Inferior parietal cortex (tissue), 1 donor: ENCODE data around the gene SLC25A21.

Experiments used
- DNase-seq: peaks from one replicate; pipeline ENCODE4 v3.0.0-alpha.2; 2016; ENCODE audit errors: extremely low spot score

SLC25A21 gene

DNA sequence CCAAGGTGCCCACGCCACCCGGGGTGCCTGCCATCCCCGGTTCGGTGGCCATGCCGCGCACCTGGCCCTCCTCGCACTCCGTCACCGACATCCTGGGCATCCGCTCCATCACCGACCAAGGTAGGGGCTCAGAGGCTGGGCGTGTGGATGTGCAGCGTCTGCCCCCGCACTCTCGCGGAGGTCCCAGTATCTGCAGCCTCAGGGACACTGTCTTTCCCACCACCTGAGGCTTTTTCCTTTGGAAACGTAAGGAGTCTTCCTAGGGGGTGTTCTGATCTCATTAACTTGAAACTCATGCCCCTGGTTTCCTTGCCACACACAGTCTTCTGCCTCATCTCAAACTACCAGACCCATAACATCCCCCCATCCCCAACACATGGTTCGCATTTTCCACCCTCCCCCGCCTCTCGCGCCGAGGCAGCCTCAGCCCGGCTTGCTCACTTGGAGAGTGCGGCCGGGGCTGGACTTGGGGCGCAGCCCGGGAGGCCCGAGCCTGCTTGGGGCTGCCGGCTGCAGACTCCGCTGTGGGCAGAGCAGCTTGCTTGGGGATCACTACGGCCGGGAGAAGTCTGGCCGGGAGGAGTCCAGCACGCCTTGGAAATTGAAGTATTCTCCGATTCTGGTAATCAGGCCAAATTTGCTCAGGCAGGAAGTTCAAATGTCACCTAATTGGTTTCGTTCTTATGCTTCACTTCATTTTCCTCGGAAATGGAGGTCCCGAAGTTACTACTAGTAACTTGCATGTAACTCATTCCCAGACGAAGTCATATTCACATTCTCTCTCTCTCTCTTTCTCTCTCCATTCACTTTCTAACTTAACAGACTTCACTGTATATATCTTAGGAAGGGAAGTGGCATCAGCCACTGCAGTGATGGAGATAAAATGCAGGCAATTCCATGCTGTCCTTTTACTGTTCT is 508.7 kb downstream of the SLC25A21 start:
- DNase-seq = no peak

DNA sequence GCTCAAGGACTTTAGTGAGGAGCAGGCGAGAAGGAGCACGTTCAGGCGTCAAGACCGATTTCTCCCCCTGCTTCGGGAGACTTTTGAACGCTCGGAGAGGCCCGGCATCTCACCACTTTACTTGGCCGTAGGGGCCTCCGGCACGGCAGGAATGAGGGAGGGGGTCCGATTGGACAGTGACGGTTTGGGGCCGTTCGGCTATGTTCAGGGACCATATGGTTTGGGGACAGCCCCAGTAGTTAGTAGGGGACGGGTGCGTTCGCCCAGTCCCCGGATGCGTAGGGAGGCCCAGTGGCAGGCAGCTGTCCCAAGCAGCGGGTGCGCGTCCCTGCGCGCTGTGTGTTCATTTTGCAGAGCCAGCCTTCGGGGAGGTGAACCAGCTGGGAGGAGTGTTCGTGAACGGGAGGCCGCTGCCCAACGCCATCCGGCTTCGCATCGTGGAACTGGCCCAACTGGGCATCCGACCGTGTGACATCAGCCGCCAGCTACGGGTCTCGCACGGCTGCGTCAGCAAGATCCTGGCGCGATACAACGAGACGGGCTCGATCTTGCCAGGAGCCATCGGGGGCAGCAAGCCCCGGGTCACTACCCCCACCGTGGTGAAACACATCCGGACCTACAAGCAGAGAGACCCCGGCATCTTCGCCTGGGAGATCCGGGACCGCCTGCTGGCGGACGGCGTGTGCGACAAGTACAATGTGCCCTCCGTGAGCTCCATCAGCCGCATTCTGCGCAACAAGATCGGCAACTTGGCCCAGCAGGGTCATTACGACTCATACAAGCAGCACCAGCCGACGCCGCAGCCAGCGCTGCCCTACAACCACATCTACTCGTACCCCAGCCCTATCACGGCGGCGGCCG is 509.6 kb downstream of the SLC25A21 start:
- no peak for DNase-seq

DNA sequence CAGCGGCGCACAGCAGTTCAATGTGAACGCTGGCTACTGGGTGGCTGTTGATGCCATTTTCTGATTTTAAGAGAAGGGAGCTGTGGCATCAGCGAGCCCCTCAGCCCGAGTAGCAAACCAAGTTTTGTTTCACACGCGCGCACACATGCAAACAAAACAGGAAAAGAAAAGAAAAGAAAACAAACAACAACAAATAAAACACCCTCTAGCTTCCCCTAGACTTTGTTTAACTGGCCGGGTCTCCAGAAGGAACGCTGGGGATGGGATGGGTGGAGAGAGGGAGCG is 510.2 kb downstream of the SLC25A21 start:
- DNase-seq = no peak

DNA sequence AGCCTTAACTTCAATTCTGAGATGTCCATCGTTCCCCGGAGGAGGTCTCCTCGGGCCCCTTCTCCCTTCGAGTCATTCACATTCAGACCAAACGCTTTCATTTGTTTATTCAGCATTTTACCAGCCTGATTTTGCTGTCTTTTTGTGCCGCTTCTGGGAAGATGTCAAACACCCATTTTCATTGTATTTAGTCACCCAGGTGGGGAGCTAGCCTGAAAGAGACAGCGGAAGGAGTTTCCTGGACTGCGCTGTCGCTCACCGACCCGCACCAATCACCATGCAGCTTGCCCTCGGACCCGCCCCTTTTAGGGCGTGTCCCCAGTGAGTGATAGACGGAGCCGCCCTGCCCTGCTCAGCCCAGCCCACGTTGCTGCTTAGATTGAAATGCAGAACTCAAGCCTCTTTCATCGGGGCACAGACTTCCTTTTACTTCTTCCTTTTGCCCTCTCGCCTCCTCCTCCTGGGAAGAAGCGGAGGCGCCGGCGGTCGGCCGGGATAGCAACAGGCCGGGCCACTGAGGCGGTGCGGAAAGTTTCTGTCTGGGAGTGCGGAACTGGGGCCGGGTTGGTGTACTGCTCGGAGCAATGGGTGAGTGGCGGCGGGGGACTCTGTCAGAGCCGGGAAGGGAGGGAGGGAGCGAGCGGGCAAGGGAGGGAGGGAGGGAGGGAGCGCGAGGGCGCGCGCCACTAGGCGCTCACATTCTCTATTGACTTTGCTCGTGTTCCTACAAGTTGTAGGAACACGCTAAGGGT is 510.7 kb downstream of the SLC25A21 start, which contains the start of gene PAX9:
Gene PAX9 (plus strand): TSS at position 355 of the 752 bp plus-strand sequence. CDS start 230 bp downstream, at position 585.
- DNase-seq = peak; percentile 23

DNA sequence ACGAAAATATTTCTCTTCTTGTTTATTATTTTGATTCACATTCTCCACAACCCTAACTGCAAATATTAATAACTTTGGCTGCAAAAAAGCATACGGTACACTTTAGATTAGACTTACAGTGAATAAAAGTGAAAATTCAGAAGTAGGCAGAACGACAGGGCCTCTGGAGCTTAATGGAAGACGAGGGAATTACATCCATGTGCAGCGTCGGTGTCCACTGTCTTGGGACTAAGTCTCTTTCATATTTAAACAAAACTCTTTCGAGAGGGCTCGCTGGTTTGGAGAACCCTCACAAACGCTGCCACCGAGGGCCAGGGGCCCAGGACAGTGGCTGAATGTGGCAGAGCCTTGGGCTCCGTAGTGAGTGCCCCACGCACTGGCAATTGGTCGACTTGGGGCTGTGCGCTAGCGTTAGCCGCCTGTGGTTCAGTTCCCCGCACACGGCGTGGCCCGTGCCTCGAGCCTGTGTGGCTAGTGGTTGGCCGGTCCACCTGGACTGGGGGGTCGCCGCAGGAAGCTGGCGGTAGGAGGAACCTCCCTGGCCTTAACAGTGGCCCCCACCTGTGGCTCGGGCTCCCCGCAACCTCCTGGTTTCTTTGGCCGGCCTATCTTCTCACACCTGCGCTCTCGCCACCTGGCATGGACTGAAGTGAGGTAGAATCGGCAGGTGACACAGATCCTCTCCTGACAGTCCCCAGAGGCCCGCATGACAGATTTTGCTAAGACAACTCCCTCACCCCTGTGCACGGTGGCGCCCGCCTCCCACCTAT is 511.5 kb downstream of the SLC25A21 start:
- DNase-seq = no peak

DNA sequence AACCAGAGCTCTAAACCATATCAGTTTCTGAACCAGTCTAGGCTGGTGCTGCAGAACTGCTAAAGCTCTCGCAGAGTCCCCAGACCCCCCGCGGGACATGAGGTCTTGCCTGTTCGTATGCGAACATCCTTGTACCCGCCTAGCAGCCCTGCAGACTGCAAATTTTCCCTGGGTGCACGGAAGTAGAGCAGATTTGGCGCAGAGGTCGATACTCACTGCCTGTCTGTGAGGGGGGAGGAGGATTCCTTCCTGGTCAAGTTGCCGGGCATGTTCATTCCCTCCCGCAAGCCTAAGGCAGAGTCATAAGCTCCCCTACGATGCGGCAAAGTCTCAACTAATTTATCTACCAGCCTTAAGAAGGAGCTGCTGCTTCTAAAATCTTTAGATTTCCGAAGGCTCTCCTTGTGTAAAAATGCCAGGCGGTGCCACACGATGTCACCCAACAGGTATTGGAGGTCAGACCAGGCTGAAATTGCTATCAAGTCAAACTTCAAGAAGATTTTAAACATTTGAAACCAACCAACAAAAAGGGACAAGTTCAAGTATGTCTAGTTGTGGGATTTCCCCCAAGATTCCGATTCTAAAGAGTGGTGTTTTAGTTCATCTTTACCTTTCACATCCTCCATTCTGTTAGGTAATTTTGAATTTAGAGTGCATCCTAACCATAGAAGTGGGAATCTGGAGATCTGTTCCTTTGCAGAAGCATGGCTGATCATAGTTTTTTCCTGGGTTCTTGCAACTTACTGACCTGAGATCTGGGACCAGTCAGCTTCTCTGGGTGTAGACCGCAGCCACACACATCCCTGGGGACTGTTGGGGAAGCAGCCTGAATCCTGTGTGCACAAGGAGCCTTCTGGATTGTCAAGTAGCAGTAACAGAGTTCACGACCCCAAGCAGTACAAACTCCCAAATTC is 512.3 kb downstream of the SLC25A21 start:
- no peak for DNase-seq

DNA sequence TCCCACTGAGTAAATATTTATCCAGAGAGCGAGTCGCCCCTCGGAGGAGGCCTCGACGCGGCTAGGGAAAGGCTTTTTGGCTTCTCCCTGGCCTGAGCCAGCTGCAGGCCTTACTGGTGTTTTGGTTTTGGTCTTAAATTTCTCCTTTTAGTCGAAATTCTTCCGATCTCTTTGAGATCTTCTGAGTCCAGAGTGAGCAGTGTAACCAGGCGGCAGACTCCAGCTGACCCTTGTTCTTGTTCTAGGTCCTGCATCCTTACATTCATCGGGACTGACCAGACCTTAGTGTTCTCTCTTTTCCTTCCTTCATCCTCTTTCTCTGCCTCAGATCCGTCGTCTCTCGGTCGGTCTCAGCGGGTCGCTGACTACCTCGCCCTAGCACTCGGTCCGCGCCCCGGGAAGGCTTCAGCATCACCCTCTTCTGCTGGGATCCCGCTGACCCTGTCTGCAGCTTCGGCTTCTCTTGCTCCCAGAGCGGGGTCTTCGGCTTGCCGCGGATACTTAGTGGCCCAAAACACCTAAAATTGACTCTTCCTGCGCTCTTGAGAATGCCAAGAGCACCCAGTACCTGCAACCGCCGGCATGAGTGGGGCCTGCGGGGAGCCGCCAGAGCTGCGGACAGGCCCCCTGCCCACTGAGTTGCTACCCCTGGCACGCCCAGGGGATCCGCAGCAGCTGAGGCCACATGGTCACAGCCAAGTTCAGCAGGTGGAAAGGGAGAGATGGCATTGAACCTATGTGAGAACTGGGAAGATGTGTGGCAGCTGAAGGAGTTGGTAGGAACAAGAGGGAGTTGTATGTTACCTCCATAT is 513.2 kb downstream of the SLC25A21 start:
- no peak for DNase-seq

DNA sequence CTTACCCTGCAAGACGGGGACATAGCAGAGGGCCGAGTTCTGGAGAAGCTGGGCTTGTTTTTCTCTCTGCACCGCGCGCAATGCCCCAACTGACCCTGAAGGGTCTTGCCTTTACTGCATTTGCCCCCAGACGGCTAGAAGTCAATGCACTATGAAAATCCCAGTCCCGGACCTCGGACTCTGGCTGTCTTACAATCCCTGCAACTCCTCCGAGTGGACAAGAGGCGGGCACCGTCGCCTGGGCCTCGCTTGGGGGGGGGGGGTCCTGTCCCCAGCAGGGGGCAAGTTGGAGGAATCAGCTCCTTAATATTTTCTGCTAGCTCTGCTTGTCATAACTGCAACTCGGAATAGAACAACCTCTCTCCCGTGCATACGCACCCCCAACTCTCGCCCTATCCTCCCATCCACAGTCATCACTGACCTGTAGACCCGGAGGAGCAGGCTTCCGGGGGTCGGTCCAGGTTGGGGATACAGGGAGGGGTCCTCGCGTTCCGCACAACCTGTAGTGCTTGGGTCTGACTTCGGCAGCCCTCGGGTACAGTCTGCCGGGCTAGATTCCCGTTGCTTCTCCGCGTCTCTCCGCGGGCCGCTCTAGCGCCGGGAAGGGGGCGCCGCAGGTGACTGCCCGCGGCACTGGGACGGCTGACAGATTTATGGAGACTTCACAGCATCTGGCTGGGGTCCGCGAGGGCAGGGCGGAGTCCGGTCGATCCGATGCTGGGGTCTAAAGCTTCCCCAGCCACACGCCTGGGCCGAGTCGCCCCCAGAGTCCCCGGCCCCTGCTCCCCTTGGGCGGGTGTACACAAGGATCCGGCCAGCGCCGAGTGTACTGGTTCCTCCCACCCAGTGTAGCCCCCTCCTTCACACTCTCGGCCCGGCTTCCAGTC is 514.0 kb downstream of the SLC25A21 start:
- DNase-seq = no peak

DNA sequence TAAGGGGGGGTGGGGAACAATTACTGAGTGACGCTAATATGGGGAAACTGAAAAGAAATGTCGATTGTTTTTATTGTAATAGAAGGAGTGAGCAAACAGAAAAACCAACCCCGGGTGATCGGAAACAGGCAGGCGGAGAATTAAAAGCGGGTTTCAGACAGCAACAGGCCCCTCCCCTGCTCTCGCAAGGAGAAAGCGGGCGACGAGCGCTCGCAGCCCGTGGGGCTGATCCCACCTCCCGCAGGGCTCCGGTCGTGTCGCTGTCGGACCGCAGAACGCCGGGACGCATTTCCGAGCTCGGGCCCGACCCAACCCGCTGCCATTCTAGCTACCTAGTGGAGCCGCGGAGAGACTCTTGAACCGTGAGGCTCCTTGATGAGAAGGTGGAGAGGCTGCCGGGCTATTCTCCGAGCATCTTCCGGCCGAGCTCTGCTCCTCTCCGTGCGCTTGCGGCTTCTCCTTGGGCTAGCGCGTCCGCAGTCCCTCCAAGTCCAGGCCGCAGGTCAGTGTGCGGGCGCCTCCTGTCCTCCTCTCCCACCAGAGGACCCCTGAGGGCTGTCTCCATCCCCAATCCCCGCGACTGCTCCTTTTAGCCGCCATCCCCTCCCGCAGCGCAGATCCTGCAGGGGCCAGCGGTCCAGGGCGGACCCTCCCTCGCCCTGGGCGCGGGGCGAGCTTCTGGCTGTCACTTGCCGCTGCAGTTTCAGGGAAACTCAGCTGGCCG is 514.8 kb downstream of the SLC25A21 start:
- no peak for DNase-seq

DNA sequence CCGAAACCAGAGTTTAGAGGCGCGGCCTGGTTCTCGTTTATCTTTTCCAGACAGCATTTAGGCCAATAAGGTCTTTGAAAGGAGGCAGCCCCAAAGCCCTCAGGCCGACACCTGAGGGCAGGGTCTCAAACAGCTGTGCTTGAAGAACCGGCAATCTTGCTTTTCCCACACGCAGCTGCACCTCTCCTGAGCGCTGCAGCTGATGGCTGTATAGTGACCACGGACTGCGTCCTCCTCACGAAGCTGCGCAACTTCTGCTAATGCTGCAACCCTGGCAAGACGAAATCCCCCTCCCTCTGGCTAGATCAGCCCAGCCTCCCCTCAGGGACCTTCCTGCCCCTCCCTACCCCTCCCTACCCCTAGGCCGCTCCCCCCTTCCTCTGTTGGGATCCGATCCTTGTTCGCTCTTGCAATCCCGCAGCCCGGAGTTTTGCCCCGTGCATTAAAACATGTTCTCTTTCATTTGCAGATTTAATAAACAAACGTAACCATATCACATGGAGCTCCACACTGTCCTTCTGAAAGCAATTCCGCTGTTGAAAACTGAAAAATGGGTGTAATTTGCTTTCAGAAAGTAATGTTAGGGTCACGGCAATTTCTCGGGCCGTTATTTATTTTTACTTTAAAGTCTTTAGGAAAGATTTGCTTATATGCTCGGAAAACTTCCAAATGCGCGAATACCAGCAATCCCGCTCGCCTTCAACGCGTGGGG is 515.6 kb downstream of the SLC25A21 start:
- no peak for DNase-seq

DNA sequence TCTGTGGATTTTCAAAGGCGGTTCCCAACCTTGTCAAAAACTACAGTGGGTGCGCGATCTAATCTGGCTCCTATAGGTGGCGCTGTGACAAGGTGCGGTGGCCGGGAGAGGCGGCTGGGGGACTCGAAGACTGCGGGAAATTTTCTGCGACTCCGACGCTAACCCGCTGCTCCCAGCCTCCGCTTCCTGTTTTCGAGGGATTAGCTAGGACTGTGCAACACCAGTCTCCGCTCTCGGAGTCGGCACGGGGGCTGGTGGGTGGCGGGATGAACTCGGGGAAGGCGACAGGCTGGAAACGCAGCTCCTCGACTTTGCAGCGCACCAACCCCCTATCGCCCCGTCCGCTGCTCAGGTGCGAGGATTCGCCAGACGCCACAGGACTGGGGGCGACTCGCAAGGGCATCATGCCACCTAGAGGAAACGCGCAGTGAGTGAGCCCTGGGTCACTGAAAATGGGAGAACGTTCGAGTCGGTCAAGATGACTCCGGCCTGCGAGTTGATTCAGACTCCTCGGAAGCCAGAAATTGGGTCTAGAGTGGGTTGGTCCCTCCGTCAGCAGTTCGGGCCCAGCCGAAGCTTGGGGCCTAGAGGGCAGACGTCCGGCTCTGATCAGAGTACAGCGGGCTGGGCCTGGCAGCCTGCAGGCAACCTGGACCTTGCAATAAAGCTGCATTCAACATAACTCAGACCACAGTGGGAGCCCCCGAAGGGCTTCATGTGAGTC is 516.3 kb downstream of the SLC25A21 start:
- DNase-seq = no peak

DNA sequence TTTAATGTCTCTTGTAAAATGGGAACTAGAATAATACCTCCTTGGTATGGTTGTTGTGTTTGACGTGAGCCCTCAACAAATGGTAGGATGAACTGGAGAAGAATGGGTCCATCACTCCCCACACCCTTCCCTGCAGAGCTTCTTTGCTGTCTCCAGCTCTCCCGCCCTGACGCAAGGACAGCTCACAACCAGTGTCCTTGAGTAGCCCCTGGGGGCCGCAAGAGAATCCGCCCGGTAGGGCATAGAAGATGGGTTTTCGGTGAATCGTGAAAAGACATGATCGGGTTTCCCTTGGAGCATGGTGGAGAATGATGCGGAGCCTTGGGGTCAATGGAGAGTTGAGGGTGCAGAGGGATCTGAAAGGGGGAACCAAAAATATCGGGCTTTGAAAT is 516.8 kb downstream of the SLC25A21 start:
- no peak for DNase-seq

DNA sequence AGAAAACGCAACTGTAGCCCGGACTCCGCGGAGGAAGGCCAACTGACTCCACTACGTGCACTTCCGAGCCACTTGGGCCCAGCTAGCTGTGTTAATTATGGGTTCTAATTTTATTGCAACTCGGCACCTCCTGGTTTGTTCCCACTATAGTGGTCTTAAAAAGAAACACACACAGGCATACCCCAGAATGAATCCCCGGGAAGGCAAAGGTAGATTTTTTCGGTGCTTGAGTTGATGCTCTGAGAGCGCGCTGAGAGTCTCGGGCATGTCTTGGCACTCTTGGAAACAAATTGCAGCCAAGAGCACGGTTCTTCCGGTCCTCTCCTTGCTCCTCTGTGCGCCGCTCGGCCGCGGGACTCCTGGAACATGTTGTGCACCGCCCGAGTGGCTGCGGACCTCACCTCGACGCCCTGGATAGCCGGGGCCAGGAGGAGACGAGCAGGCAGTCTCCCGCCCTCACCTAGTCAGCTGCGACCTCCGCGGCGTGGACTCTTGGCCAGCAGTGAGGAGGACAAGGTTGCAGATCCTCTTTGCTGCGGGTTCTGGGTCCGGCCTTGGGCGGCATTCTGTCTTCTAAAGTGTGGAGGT is 517.5 kb downstream of the SLC25A21 start:
- DNase-seq = no peak

DNA sequence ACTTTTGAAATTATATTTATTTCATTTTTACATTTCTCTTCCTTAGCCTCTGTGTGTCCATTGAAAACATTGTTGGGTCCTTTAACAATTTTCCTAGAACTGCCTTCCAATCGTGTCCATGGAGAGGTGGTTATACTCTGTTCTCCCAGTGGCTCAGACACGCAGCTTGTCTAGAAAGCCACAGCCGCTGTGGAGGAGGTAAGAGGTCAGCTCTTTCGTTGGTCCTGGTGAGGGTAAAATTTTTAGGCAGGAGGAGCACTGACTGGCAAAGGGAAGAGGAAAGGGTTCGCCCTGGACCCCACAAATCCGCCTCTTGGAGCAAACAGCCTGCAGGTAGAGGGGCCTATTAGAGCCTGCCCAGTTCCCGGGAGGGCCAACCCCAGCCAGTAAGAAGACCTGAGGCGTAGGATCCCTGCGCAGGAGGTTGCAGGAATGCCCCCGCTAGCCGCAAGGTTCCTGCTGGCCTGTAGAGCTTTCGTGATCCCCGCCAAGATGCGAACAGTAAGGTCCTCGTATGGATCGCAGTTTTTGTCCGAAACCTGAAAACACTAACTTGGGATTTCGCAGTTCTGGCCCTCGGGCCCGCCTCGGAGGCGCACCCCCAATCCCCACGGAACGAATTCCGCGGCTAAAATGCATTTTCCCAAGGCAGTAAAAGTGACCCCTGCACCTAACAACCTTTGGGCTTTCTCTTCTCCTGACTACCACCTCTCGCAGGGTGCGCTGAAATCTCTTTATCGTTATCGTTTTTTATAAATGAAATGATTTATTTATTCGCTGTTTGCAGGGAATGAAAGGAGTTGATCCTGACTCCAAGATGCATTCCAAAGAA is 518.2 kb downstream of the SLC25A21 start:
- DNase-seq = no peak

DNA sequence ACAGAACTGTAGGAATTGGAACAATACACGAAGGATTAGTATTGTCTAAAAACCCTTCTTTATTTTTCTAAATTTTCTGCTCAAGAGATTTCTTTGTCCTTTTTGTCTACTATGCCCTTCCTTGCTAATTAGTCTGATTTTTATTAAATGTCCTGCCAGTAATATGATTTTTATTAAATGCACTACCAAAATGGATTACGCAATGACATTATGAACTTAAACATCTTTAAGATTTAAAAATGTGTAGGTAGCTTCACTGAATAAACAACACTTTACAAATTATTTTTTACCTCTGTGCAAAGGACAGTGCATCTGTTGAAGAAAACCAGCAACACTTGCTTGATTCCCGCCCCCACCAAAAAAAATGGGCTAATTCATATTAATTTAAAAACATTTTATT is 519.0 kb downstream of the SLC25A21 start:
- no peak for DNase-seq
